Measurements from ENCODE around the gene HAUS7. TPM values are rescaled to one million over a fixed set of nuclear protein-coding genes. Genes with fewer than 3 reads are reported as not detected.

The HAUS7 gene
- total and polyA plus RNA-seq, 2 of the 8 experiments (the other 6 are each of a cell fraction or from before 2014, with no cell fraction given) = 45.4 to 54.0 TPM

DNA sequence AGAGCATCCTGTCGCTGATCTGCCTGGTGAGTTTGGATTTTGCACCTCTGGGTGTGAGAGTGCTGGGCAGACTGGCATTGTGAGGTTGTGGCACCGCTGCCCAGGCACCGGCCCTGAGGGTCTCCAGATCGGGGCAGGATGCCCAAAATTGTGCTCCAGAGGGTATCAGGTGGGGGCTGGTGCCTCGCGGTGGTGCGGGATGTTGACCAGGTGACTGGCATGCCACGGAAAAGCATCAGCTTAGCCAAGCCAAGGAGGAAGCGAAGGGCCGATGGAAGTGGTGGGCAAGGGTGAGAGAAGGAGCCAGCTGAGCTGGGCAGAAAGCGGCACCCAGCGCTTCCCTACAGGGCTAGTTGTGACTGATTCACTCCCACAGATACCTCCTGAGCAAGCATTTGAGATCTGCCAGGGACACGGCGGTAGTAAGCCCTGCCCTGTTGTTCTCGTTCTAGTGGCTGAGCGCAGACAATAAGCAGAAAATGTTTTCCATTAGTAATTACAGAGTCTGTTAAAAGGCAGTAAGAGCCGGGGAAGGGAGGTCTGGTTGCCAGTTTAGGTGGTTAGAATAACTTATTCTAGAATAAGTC is 58.3 kb downstream of the HAUS7 start:
- Histone ChIP-seq H2BK120ac (replicated peaks; ENCODE audit: low read depth, low read length) (no peak overlapping the region), H2BK15ac (ENCODE audit: low read length) (no peak overlapping the region), H3K27ac (ENCODE audit: low read depth, low read length) (no peak overlapping the region), H3K4me2 (ENCODE audit: insufficient read depth in 1 of 2, low read depth in 2 of 2, low read length in 2 of 2) (peak overlapping the region; percentile 29 to 63), H3K79me2 (ENCODE audit: control insufficient read depth in 1 of 2, insufficient read depth in 2 of 2, low read length in 2 of 2) (no peaks in the 10 kb centered on the region), H3K14ac (ENCODE audit: insufficient read length) (no peak overlapping the region), H2BK20ac (ENCODE audit: low read length) (no peak overlapping the region), H2BK5ac (ENCODE audit: low read depth, low read length) (no peak overlapping the region), H4K91ac (replicated peaks; ENCODE audit: insufficient read length, low read length) (no peak overlapping the region), H3K9me3 (ENCODE audit: insufficient read depth in 2 of 2, low read depth in 1 of 2, low read length in 1 of 2) (no peaks in the 10 kb centered on the region), H3K4me1 (replicated peaks in 1 of 4; ENCODE audit: control insufficient read depth in 3 of 4, insufficient read depth in 4 of 4, low read length in 3 of 4) (0 out of 7 replicates have a peak, but pooled peaks cover 0 to 3% (median under 1%) of the 10 kb centered on the region in 4 experiments), H3K23me2 (ENCODE audit: low read depth, low read length) (peaks cover 3% of the 10 kb centered on the region; the same call in 1 of the 2 replicates), H3K23ac (ENCODE audit: insufficient read length) (no peak overlapping the region), H3K9ac (replicated peaks in 1 of 4; ENCODE audit: extremely low read depth in 1 of 4, low read depth in 3 of 4, low read length in 3 of 4) (no peak overlapping the region), H3K36me3 (ENCODE audit: control insufficient read depth in 2 of 4, insufficient read depth in 4 of 4, low read length in 3 of 4) (no peaks in the 10 kb centered on the region), H2AFZ (ENCODE audit: low read length) (no peak overlapping the region), H4K20me1 (replicated peaks in 1 of 2; ENCODE audit: control insufficient read depth in 1 of 2, insufficient read depth in 2 of 2, low read length in 2 of 2) (no peaks in the 10 kb centered on the region), H3K4me3 (ENCODE audit: extremely low read depth in 1 of 4, insufficient read depth in 2 of 4, low read depth in 3 of 4, low read length in 4 of 4) (peak overlapping the region in 3 of 4 experiments; percentile 24 to 60 (median 26); a peak in 5 of 8 replicates), H3K18ac (ENCODE audit: extremely low read depth, low read length) (no peak overlapping the region; the same call in 1 of the 2 replicates), H4K5ac (ENCODE audit: insufficient read length, low read depth, low read length) (no peak overlapping the region), H3K56ac (replicated peaks; ENCODE audit: insufficient read length, low read depth, low read length) (no peak overlapping the region), H2AK5ac (ENCODE audit: low read depth, low read length) (no peak overlapping the region), H3K4ac (replicated peaks; ENCODE audit: insufficient read length, low read depth, low read length) (no peak overlapping the region), H2BK12ac (ENCODE audit: low read depth, low read length) (no peak overlapping the region), H3K27me3 (replicated peaks in 1 of 4; ENCODE audit: control insufficient read depth in 3 of 4, extremely low read depth in 1 of 4, insufficient read depth in 3 of 4, low read length in 3 of 4) (peaks cover 8 to 25% (median 16%) of the 10 kb centered on the region in 4 experiments), H4K8ac (ENCODE audit: extremely low read depth, insufficient read depth, low read length) (no peak overlapping the region), H3K79me1 (ENCODE audit: low read depth, low read length) (no peaks in the 10 kb centered on the region)
- no peak for DNase-seq (ENCODE audit: low read depth in 1 of 2, low spot score in 2 of 2)
- no peak for FAIRE-seq
- 77% methylated on average over 12 of the region's 17 CpGs; no CpG with 5 or more reads in 1 of the 2 experiments for WGBS, 2 experiments (ENCODE audit: extremely low coverage in 1 of 2, insufficient coverage in 1 of 2, insufficient read length in 1 of 2, insufficient replicate concordance in 2 of 2, low coverage in 1 of 2, low lambda C conversion rate in 2 of 2, missing lambda C conversion rate in 1 of 2)
- POLR2A ChIA-PET (ENCODE audit: partially characterized antibody) = no interaction called here
- CTCF ChIA-PET (ENCODE audit: partially characterized antibody) = no interaction called here
- TF ChIP-seq POLR2A (IDR thresholded peaks at IDR 0.05; ENCODE audit: control extremely low read depth in 1 of 2, low read depth in 2 of 2, low read length in 2 of 2) = no peak
- no peak for TF ChIP-seq JUN (IDR thresholded peaks at IDR 0.05; ENCODE audit: low read depth, low read length)
- no peak for TF ChIP-seq EP300 (IDR thresholded peaks at IDR 0.05; ENCODE audit: borderline replicate concordance in 1 of 2, low read depth in 2 of 2, low read length in 2 of 2)
- TF ChIP-seq EGR1 (IDR thresholded peaks at IDR 0.05; ENCODE audit: borderline replicate concordance, low read depth, low read length) = no peak
- no peak for TF ChIP-seq NRF1 (IDR thresholded peaks at IDR 0.05; ENCODE audit: low read depth, low read length)
- TF ChIP-seq MAFK (IDR thresholded peaks at IDR 0.05; ENCODE audit: low read depth, low read length) = no peak
